Peyer's patch (tissue), 4 donors: ENCODE data around the gene NEUROD2. TPM values are rescaled to one million over a fixed set of nuclear protein-coding genes. Genes with fewer than 3 reads are reported as not detected.

Source experiments
- DNase-seq, 3 donors: peaks; one replicate each; pipeline ENCODE4 v3.0.0-alpha.2; 2017 to 2019
- H3K27ac ChIP-seq, 4 donors: fragments of 200-600 bp; sonication (generic); one replicate each; pipeline ENCODE4 v1.5.1; 2016 to 2019
- H3K27me3 ChIP-seq, 2 donors: fragments of 200-600 bp; sonication (generic); one replicate each; pipeline ENCODE4 v1.5.1; 2019
- H3K36me3 ChIP-seq, 3 donors: fragments of 200-600 bp; sonication (generic); one replicate each; pipeline ENCODE4 v1.5.1; 2016 to 2019
- H3K4me1 ChIP-seq, 4 donors: fragments of 200-600 bp; sonication (generic); one replicate each; pipeline ENCODE4 v1.5.1; 2016 to 2019
- H3K4me3 ChIP-seq, 4 donors: fragments of 200-600 bp; sonication (generic); 1 replicate in 3 of 4; 2 replicates in 1 of 4; pipeline ENCODE4 v1.5.1; 2016 to 2019; ENCODE audit warnings: mild to moderate bottlenecking in 1 of 4
- H3K9me3 ChIP-seq, 4 donors: fragments of 200-600 bp; sonication (generic); one replicate each; pipeline ENCODE4 v1.5.1; 2016 to 2019; ENCODE audit warnings: mild to moderate bottlenecking in 1 of 4
- CTCF ChIP-seq, 6 experiments: fragments of 450-650 bp in 4 of 6; fragments of 200-600 bp in 2 of 6; sonication (generic) in 1 of 6; IDR thresholded peaks; one replicate each; pipeline ENCODE4 v1.5.1; 2017 to 2019; ENCODE audit warnings: antibody characterized with exemption in 6 of 6, mild to moderate bottlenecking in 3 of 6, moderate library complexity in 1 of 6
- POLR2A ChIP-seq, 2 donors: fragments of 450-650 bp; IDR thresholded peaks; one replicate each; pipeline ENCODE4 v1.5.1; 2017; ENCODE audit warnings: antibody characterized with exemption in 2 of 2, mild to moderate bottlenecking in 2 of 2, moderate library complexity in 2 of 2
- total RNA-seq, 4 donors: library from RNA; depleted of rRNA; stranded (reverse); fragments of >200 nt; gene quantifications; one replicate each; pipeline ENCODE4 v1.1.0, GENCODE V29; 2016

NEUROD2 gene
- total RNA-seq, 4 donors from 2014 or later = not detected

- no peak for DNase-seq
- Histone ChIP-seq H3K36me3 (no peaks in the 10 kb centered on the region), H3K4me3 (no peak overlapping the region), H3K27ac (no peak overlapping the region), H3K4me1 (peaks cover 0 to 12% (median 8%) of the 10 kb centered on the region in 4 donors), H3K9me3 (no peaks in the 10 kb centered on the region), H3K27me3 (peaks cover 9 to 25% of the 10 kb centered on the region in 2 donors)
- TF ChIP-seq POLR2A (IDR thresholded peaks at IDR 0.05) (no peak), CTCF (IDR thresholded peaks at IDR 0.05) (no peak)
Observed at GRCh38 chr17:39611401-39612112, 3.8 kb upstream of the NEUROD2 start.

- H3K27me3 ChIP-seq = peaks cover 9 to 45% of the 10 kb centered on the region in 2 donors
- TF ChIP-seq POLR2A (IDR thresholded peaks at IDR 0.05) = no peak
- TF ChIP-seq CTCF (IDR thresholded peaks at IDR 0.05) = no peak
- H3K9me3 ChIP-seq = no peaks in the 10 kb centered on the region
- peaks cover 0 to 30% (median 20%) of the 10 kb centered on the region in 4 donors for H3K4me1 ChIP-seq
- no peak overlapping the region for H3K4me3 ChIP-seq
- H3K27ac ChIP-seq = no peak overlapping the region
- H3K36me3 ChIP-seq = no peaks in the 10 kb centered on the region
- no peak for DNase-seq
Observed at GRCh38 chr17:39609416-39610025, 1.8 kb upstream of the NEUROD2 start.

- Histone ChIP-seq H3K27me3 (peaks cover 9 to 56% of the 10 kb centered on the region in 2 donors), H3K36me3 (no peaks in the 10 kb centered on the region), H3K4me1 (peaks cover 0 to 34% (median 24%) of the 10 kb centered on the region in 4 donors), H3K4me3 (no peak overlapping the region), H3K9me3 (no peaks in the 10 kb centered on the region), H3K27ac (no peak overlapping the region)
- TF ChIP-seq CTCF (IDR thresholded peaks at IDR 0.05) (no peak), POLR2A (IDR thresholded peaks at IDR 0.05) (no peak)
- no peak for DNase-seq
Observed at GRCh38 chr17:39608142-39608981, 642 bp upstream of the NEUROD2 start.

- Histone ChIP-seq H3K4me1 (peaks cover 0 to 34% (median 24%) of the 10 kb centered on the region in 4 donors), H3K27ac (no peak overlapping the region), H3K4me3 (no peak overlapping the region), H3K36me3 (no peaks in the 10 kb centered on the region), H3K9me3 (no peaks in the 10 kb centered on the region), H3K27me3 (peaks cover 9 to 66% of the 10 kb centered on the region in 2 donors)
- no peak for DNase-seq
- TF ChIP-seq POLR2A (IDR thresholded peaks at IDR 0.05) (no peak), CTCF (IDR thresholded peaks at IDR 0.05) (no peak)
Observed at GRCh38 chr17:39607057-39607850, 466 bp downstream of the NEUROD2 start.
